ENCODE measurements around the gene FAM204A.

The FAM204A gene

DNA sequence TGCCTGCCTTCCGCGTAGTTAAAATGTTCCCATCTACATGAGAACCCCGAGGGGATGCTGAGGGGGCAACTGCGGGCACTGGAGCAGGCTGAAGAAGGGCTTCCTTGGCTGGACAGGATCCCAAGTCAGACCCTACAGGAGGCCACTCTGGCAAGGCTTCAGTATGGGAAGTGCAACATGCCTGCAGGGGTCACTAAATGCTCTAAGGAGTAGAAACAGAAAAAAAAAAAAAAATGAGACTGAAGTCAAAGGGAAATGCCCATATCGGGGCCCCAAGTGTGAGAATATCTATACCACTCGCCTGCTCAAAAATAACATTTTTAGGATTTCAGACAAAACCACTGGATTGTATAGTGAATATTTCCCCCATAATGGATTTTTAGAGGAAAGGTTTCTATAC is 33.5 kb downstream of the FAM204A start:
- POLR2A ChIA-PET = no interaction called here
- TF ChIP-seq, protein P1, sequence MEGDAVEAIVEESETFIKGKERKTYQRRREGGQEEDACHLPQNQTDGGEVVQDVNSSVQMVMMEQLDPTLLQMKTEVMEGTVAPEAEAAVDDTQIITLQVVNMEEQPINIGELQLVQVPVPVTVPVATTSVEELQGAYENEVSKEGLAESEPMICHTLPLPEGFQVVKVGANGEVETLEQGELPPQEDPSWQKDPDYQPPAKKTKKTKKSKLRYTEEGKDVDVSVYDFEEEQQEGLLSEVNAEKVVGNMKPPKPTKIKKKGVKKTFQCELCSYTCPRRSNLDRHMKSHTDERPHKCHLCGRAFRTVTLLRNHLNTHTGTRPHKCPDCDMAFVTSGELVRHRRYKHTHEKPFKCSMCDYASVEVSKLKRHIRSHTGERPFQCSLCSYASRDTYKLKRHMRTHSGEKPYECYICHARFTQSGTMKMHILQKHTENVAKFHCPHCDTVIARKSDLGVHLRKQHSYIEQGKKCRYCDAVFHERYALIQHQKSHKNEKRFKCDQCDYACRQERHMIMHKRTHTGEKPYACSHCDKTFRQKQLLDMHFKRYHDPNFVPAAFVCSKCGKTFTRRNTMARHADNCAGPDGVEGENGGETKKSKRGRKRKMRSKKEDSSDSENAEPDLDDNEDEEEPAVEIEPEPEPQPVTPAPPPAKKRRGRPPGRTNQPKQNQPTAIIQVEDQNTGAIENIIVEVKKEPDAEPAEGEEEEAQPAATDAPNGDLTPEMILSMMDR (IDR thresholded peaks at IDR 0.05; ENCODE audit: control extremely low read depth, extremely low read depth, low read depth, missing control alignments) = no peak
- CTCF ChIA-PET = no interaction called here
- no peak for DNase-seq (ENCODE audit: extremely low spot score)

DNA sequence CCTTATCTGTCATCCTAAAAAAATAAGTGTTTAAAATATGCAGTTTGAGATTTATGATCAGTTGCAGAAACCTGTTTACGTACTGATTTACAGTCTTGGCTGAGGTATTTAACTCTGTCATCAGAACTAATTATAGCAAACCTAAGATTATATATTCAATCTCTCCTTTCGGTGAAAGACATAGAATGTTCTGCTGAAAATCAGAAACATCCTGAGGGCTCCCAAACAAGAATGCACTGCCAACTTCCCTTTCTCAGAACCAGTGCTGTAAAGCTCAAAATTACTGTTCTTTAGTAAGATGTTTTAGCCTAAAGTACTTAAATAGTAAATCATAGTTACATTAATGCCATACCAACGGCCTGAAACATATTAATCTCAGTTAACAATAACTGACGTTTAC is 34.3 kb downstream of the FAM204A start:
- TF ChIP-seq, protein P1 (IDR thresholded peaks at IDR 0.05; ENCODE audit: control extremely low read depth, extremely low read depth, low read depth, missing control alignments) = no peak
- POLR2A ChIA-PET = no interaction called here
- CTCF ChIA-PET = no interaction called here
- no peak for DNase-seq (ENCODE audit: extremely low spot score)

DNA sequence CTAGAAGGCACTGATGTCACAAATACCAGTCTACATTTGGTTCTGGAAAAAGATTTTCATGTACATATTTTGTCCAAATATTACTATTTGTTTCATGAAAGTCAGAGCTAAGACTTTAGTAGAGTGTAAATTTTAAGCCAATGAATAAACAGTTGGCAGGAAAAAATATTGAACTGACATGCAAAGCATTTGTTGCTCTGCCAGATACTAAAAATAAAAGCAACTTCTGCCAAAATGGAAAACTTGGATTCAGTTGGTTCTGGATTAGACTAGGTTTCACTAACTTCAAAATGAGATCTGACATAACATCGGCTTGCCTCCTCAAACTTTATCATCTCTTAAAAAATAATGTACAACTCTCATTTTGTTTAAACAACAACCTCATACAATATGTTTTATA is 34.9 kb downstream of the FAM204A start:
- POLR2A ChIA-PET = no interaction called here
- TF ChIP-seq, protein P1 (IDR thresholded peaks at IDR 0.05; ENCODE audit: control extremely low read depth, extremely low read depth, low read depth, missing control alignments) = no peak
- no peak for DNase-seq (ENCODE audit: extremely low spot score)
- CTCF ChIA-PET = interaction anchor here (2.8 kb wide), 1 partner anchor 11 kb away, joined by 10 read pairs; no protein-coding TSS in a partner anchor

DNA sequence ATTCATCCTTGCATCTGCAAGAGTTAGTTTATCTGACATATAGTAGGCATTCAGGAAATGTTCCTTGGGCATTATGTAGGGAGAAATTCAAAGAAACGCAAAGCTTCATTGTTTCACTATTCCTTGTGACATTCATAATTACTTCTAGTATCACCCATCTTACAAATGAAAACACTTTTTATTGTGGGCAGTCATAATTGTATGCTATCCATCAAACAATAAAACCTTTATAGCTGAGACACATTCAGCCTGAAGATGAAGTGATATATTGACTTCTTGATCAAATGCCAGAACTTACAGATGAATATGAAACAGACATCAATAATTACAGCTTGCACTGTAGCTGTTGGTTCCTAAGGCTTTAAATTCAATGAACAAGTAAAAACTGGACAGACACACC is 36.4 kb downstream of the FAM204A start:
- TF ChIP-seq, protein P1 (IDR thresholded peaks at IDR 0.05; ENCODE audit: control extremely low read depth, extremely low read depth, low read depth, missing control alignments) = no peak
- CTCF ChIA-PET = interaction anchor here (1.0 to 2.8 kb wide), 5 partner anchors 11 to 153 kb away, joined by 3 to 10 read pairs (median 5); no protein-coding TSS in a partner anchor
- POLR2A ChIA-PET = no interaction called here
- no peak for DNase-seq (ENCODE audit: extremely low spot score)

DNA sequence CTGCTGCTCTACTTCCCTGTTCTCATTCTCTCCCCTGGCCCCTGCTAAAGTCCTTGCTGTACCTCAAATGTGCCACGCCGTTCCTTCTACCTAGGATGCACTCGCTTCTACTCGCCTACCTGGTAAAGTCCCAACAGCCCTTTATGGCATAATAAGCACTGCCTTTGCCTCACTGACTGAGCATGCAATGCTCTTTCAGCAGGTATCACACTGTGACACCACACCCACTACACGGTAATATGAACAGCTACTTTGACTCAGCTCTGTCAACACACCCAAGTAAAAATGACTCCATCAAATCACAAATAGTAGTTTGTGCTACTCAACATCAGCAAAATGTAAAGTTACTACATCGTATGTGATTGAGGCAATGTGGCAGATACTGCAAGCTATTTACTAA is 37.6 kb downstream of the FAM204A start:
- ChIA-PET CTCF (interaction anchor here (1.0 to 2.8 kb wide), 7 partner anchors 9 to 155 kb away, joined by 3 to 10 read pairs (median 3); no protein-coding TSS in a partner anchor), POLR2A (no interaction called here)
- TF ChIP-seq, protein P1 (IDR thresholded peaks at IDR 0.05; ENCODE audit: control extremely low read depth, extremely low read depth, low read depth, missing control alignments) = no peak
- DNase-seq (ENCODE audit: extremely low spot score) = no peak

DNA sequence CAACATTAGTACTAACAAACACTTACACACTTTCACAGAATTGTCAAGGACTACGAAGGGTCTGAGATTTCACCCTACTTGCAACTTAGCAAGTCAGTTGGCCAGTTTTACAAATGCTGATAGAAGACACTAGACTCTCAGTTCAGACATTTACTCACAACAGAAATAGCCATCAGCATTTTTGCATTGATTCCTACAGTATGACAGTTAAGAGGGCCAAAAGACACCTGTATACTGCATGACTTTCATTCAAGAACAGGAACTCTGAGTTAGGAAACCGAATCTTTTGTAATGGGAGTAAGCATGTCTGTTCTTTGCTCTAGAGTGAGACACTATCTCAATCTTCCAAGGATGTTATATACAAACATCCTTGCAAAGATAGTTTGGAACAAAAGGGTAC is 40.9 kb downstream of the FAM204A start:
- CTCF ChIA-PET = no interaction called here

More for the DNA sequence above, 40.9 kb downstream of the FAM204A start:
- POLR2A ChIA-PET = no interaction called here
- TF ChIP-seq, protein P1 (IDR thresholded peaks at IDR 0.05; ENCODE audit: control extremely low read depth, extremely low read depth, low read depth, missing control alignments) = no peak
- no peak for DNase-seq (ENCODE audit: extremely low spot score)

All from GM10248 (cell line).